HepG2 (cell line): Measurements from ENCODE around the gene ERF. TPM values are rescaled to one million over a fixed set of nuclear protein-coding genes. Genes with fewer than 3 reads are reported as not detected.

Experiments
- CCAR2 ChIP-seq: fragments of 200-400 bp; formaldehyde crosslinking; optimal IDR thresholded peaks from 2 replicates; pipeline ENCODE3; 2018; ENCODE audit warnings: low read depth, mild to moderate bottlenecking, low read length, moderate library complexity
- FOXC1 ChIP-seq: sonication (generic); formaldehyde crosslinking; IDR thresholded peaks from 2 replicates; pipeline ENCODE4 v1.8.0; 2022; ENCODE audit warnings: mild to moderate bottlenecking, missing genetic modification reagents, borderline replicate concordance
- FOXJ3 ChIP-seq: sonication (generic); formaldehyde crosslinking; IDR thresholded peaks from 2 replicates; pipeline ENCODE4 v1.4.0; 2020; ENCODE audit warnings: missing genetic modification reagents, mild to moderate bottlenecking, borderline replicate concordance
- HNF4A ChIP-seq: sonication (generic); formaldehyde crosslinking; IDR thresholded peaks from 2 replicates; pipeline ENCODE4 v1.4.0; 2020; ENCODE audit warnings: missing genetic modification reagents
- HOXA7 ChIP-seq: sonication (generic); formaldehyde crosslinking; IDR thresholded peaks from 2 replicates; pipeline ENCODE4 v1.8.1; 2022; ENCODE audit warnings: mild to moderate bottlenecking, missing genetic modification reagents, moderate library complexity
- NFATC3 ChIP-seq: sonication (generic); formaldehyde crosslinking; IDR thresholded peaks from 2 replicates; pipeline ENCODE4 v1.5.1; 2020; ENCODE audit warnings: mild to moderate bottlenecking, missing genetic modification reagents
- NFE2L2 ChIP-seq: fragments of 150-350 bp; IDR thresholded peaks from 2 replicates; pipeline ENCODE4 v1.6.1; 2014; ENCODE audit warnings: low read length
- PHB2 ChIP-seq: fragments of 450-650 bp; IDR thresholded peaks from 2 replicates; pipeline ENCODE4 v1.6.1; 2018; ENCODE audit not compliant: partially characterized antibody
- SIX1 ChIP-seq: sonication (generic); formaldehyde crosslinking; IDR thresholded peaks from 2 replicates; pipeline ENCODE4 v1.4.0; 2020; ENCODE audit warnings: missing genetic modification reagents, borderline replicate concordance
- TIGD3 ChIP-seq: sonication (generic); formaldehyde crosslinking; IDR thresholded peaks from 2 replicates; pipeline ENCODE4 v1.5.1; 2020; ENCODE audit warnings: mild to moderate bottlenecking, missing genetic modification reagents, borderline replicate concordance
- TP53 ChIP-seq: sonication (generic); formaldehyde crosslinking; conservative IDR thresholded peaks from 2 replicates; pipeline ENCODE4 v1.4.0; 2020; ENCODE audit warnings: missing genetic modification reagents
- TRIM22 ChIP-seq: fragments of 450-650 bp; IDR thresholded peaks from 2 replicates; pipeline ENCODE4 v1.6.1; 2017
- XBP1 ChIP-seq: sonication (generic); formaldehyde crosslinking; IDR thresholded peaks from 2 replicates; pipeline ENCODE4 v1.5.0; 2020; ENCODE audit warnings: missing genetic modification reagents
- ZKSCAN1 ChIP-seq: fragments of 150-350 bp; IDR thresholded peaks from 2 replicates; pipeline ENCODE4 v1.6.1; 2014; ENCODE audit warnings: low read length
- ZNF124 ChIP-seq: sonication (generic); formaldehyde crosslinking; IDR thresholded peaks from 2 replicates; pipeline ENCODE4 v1.4.0; 2020; ENCODE audit warnings: missing genetic modification reagents
- ZNF350 ChIP-seq: sonication (generic); formaldehyde crosslinking; IDR thresholded peaks from 2 replicates; pipeline ENCODE4 v1.4.0; 2020; ENCODE audit warnings: mild to moderate bottlenecking, low read depth, missing genetic modification reagents, borderline replicate concordance
- ZNF441 ChIP-seq: sonication (generic); formaldehyde crosslinking; IDR thresholded peaks from 2 replicates; pipeline ENCODE4 v1.7.0; 2021; ENCODE audit warnings: missing genetic modification reagents, borderline replicate concordance
- ZNF572 ChIP-seq: sonication (generic); formaldehyde crosslinking; IDR thresholded peaks from 2 replicates; pipeline ENCODE4 v1.5.1; 2020; ENCODE audit warnings: mild to moderate bottlenecking, missing genetic modification reagents
- ZNF724P ChIP-seq: sonication (generic); formaldehyde crosslinking; IDR thresholded peaks from 2 replicates; pipeline ENCODE4 v1.8.0; 2022; ENCODE audit warnings: missing genetic modification reagents, borderline replicate concordance
- ZNF768 ChIP-seq: sonication (generic); formaldehyde crosslinking; IDR thresholded peaks from 2 replicates; pipeline ENCODE4 v1.4.0; 2020; ENCODE audit warnings: missing genetic modification reagents
- polyA plus RNA-seq, 8 experiments: library from polyadenylated mRNA; depleted of rRNA in 3 of 8; stranded (reverse) in 7 of 8; unstranded in 1 of 8; fragments of >200 nt; fragmentation: Illumina TruSeq in 4 of 8; extraction: Trizol in 4 of 8; gene quantifications; 2 replicates each; pipeline versions ENCODE4 v1.2.1 to v1.2.3, GENCODE V29; 2011 to 2016; ENCODE audit warnings: low read depth in 4 of 8, missing spikeins in 1 of 8, mixed read lengths in 1 of 8; ENCODE audit not compliant: insufficient read depth in 1 of 8
- total RNA-seq, 5 experiments: library from RNA; depleted of rRNA; stranded (reverse); fragments of >200 nt; fragmentation: Illumina TruSeq; extraction: Trizol; gene quantifications; 2 replicates each; pipeline ENCODE4 v1.2.3, GENCODE V29; 2016; ENCODE audit warnings: low read depth in 1 of 5
- TF ChIP-seq, protein P1 (sequence below): sonication (generic); formaldehyde crosslinking; IDR thresholded peaks from 2 replicates; pipeline ENCODE4 v1.8.1; 2022; ENCODE audit warnings: low read depth, mild to moderate bottlenecking, missing genetic modification reagents
- TF ChIP-seq, protein P2 (sequence below): sonication (generic); formaldehyde crosslinking; conservative IDR thresholded peaks from 2 replicates; pipeline ENCODE4 v1.8.0; 2022; ENCODE audit warnings: missing genetic modification reagents
- TF ChIP-seq, protein P3 (sequence below): sonication (generic); formaldehyde crosslinking; IDR thresholded peaks from 2 replicates; pipeline ENCODE4 v1.4.0; 2020; ENCODE audit warnings: missing genetic modification reagents

Gene ERF
- total and polyA plus RNA-seq, 2 of the 13 experiments (the other 11 are each of a cell fraction or from before 2014, with no cell fraction given), result 67.1 to 69.9 TPM

DNA sequence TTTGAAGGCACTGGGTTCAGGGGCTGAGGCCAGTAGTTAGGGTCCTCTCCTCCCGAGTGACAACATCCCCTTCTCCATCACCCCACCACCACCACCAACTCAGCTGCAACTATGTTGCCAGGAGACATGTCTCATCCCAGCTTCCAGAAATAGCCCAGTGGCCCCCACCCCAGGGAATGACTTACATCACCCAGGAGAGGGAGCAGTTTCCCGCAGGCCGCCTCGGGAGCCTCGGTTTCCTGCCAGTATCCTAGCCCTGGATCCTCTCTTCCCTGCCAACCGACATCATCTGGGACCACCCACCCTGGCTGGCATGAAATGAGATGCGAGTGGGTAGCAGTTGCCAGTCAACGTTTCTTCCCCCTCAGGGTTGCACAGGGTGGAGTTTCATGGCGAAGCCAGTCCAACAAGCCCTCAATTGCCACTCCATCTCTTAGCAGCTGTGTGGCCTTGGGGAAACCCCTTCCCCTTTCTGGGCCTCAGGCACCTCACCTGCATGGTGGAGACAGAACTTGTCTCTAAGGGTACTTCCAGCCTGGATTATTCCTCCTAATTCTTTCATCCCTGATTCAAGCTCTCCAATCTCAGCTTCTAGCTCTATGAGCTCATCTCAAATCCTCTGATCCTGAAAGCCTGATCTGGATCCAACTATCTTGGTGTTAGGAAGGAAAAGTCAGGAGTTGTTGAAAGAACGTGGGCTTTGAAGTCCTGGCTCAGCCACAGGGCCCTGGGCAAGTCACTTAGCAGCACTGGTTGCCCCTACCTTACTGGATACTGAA is 8.6 kb downstream of the ERF start (continued):
- TF ChIP-seq, protein P1, sequence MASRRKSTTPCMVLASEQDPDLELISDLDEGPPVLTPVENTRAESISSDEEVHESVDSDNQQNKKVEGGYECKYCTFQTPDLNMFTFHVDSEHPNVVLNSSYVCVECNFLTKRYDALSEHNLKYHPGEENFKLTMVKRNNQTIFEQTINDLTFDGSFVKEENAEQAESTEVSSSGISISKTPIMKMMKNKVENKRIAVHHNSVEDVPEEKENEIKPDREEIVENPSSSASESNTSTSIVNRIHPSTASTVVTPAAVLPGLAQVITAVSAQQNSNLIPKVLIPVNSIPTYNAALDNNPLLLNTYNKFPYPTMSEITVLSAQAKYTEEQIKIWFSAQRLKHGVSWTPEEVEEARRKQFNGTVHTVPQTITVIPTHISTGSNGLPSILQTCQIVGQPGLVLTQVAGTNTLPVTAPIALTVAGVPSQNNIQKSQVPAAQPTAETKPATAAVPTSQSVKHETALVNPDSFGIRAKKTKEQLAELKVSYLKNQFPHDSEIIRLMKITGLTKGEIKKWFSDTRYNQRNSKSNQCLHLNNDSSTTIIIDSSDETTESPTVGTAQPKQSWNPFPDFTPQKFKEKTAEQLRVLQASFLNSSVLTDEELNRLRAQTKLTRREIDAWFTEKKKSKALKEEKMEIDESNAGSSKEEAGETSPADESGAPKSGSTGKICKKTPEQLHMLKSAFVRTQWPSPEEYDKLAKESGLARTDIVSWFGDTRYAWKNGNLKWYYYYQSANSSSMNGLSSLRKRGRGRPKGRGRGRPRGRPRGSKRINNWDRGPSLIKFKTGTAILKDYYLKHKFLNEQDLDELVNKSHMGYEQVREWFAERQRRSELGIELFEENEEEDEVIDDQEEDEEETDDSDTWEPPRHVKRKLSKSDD (CRISPR knock-in tag), result no peak
- TF ChIP-seq ZNF350 (CRISPR knock-in tag), result no peak
- no peak for TF ChIP-seq HOXA7 (CRISPR knock-in tag)
- TF ChIP-seq NFATC3 (CRISPR knock-in tag), result no peak
- no peak for TF ChIP-seq CCAR2
- 0 out of 2 replicates have a peak, but pooled peaks have one; percentile 29 for TF ChIP-seq FOXC1 (CRISPR knock-in tag)
- TF ChIP-seq ZNF124 (CRISPR knock-in tag), result no peak
- TF ChIP-seq ZNF724P (CRISPR knock-in tag), result no peak
- no peak for TF ChIP-seq SIX1 (CRISPR knock-in tag)
- TF ChIP-seq FOXJ3 (CRISPR knock-in tag), result no peak
- TF ChIP-seq ZNF768 (CRISPR knock-in tag), result peak; percentile 89
- TF ChIP-seq ZNF441, result no peak
- no peak for TF ChIP-seq HNF4A (CRISPR knock-in tag)
- TF ChIP-seq TIGD3 (CRISPR knock-in tag), result no peak
- no peak for TF ChIP-seq XBP1 (CRISPR knock-in tag)
- TF ChIP-seq PHB2, result no peak
- TF ChIP-seq NFE2L2, result no peak
- TF ChIP-seq, protein P2, sequence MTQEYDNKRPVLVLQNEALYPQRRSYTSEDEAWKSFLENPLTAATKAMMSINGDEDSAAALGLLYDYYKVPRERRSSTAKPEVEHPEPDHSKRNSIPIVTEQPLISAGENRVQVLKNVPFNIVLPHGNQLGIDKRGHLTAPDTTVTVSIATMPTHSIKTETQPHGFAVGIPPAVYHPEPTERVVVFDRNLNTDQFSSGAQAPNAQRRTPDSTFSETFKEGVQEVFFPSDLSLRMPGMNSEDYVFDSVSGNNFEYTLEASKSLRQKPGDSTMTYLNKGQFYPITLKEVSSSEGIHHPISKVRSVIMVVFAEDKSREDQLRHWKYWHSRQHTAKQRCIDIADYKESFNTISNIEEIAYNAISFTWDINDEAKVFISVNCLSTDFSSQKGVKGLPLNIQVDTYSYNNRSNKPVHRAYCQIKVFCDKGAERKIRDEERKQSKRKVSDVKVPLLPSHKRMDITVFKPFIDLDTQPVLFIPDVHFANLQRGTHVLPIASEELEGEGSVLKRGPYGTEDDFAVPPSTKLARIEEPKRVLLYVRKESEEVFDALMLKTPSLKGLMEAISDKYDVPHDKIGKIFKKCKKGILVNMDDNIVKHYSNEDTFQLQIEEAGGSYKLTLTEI, result no peak
- TF ChIP-seq ZKSCAN1, result no peak
- no peak for TF ChIP-seq TP53 (CRISPR knock-in tag)
- no peak for TF ChIP-seq TRIM22
- TF ChIP-seq, protein P3, sequence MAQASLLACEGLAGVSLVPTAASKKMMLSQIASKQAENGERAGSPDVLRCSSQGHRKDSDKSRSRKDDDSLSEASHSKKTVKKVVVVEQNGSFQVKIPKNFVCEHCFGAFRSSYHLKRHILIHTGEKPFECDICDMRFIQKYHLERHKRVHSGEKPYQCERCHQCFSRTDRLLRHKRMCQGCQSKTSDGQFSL (CRISPR knock-in tag), result no peak
- TF ChIP-seq ZNF572 (CRISPR knock-in tag), result 0 out of 2 replicates have a peak, but pooled peaks have one; percentile 30
